ENCODE data around the gene WFDC6. TPM values are rescaled to one million over a fixed set of nuclear protein-coding genes. Genes with fewer than 3 reads are reported as not detected.

The WFDC6 gene
- total RNA-seq, 4 donors from 2014 or later, result not detected

GRCh38 chr20:45509091-45509490, 30.2 kb downstream of the WFDC6 start:
- H3K27me3 ChIP-seq, result peaks cover 0 to 25% (median 0%) of the 10 kb centered on the region in 4 donors
- no peaks in the 10 kb centered on the region for H3K36me3 ChIP-seq
- 72% methylated on average over 4 of the region's 4 CpGs for WGBS
- H3K9me3 ChIP-seq, result no peaks in the 10 kb centered on the region
- H3K4me1 ChIP-seq, result no peaks in the 10 kb centered on the region
- no peak for DNase-seq (ENCODE audit: extremely low spot score)
- H3K4me3 ChIP-seq, result no peak overlapping the region
- H3K27ac ChIP-seq (replicated peaks in 1 of 4), result no peak overlapping the region
- TF ChIP-seq POLR2A (IDR thresholded peaks at IDR 0.05; ENCODE audit: low read depth) (no peak), CTCF (IDR thresholded peaks at IDR 0.05) (no peak), POLR2AphosphoS5 (IDR thresholded peaks at IDR 0.05) (no peak), EP300 (IDR thresholded peaks at IDR 0.05) (no peak)
- intact Hi-C loops (cut with DNase I), result no loop called here

GRCh38 chr20:45508068-45508886, 31.0 kb downstream of the WFDC6 start:
- no peaks in the 10 kb centered on the region for H3K4me1 ChIP-seq
- 81% methylated on average over 6 of the region's 7 CpGs for WGBS
- no peak for DNase-seq (ENCODE audit: extremely low spot score)
- H3K27me3 ChIP-seq, result peaks cover 0 to 23% (median 0%) of the 10 kb centered on the region in 4 donors
- H3K9me3 ChIP-seq, result no peaks in the 10 kb centered on the region
- no peak overlapping the region for H3K27ac ChIP-seq (replicated peaks in 1 of 4)
- no peaks in the 10 kb centered on the region for H3K36me3 ChIP-seq
- TF ChIP-seq CTCF (IDR thresholded peaks at IDR 0.05) (no peak), EP300 (IDR thresholded peaks at IDR 0.05) (no peak), POLR2A (IDR thresholded peaks at IDR 0.05; ENCODE audit: low read depth) (no peak)
- H3K4me3 ChIP-seq, result no peak overlapping the region
- intact Hi-C loops (cut with DNase I), result no loop called here

- 81% methylated on average over 5 of the region's 5 CpGs for WGBS
- no peak overlapping the region for H3K4me3 ChIP-seq
- TF ChIP-seq POLR2AphosphoS5 (IDR thresholded peaks at IDR 0.05) (no peak), EP300 (IDR thresholded peaks at IDR 0.05) (no peak), CTCF (IDR thresholded peaks at IDR 0.05) (no peak), POLR2A (IDR thresholded peaks at IDR 0.05; ENCODE audit: low read depth) (no peak)
- intact Hi-C loops (cut with DNase I), result no loop called here
- H3K9me3 ChIP-seq, result no peaks in the 10 kb centered on the region
- no peak overlapping the region for H3K27ac ChIP-seq (replicated peaks in 1 of 4)
- peaks cover 0 to 22% (median 0%) of the 10 kb centered on the region in 4 donors for H3K27me3 ChIP-seq
- no peaks in the 10 kb centered on the region for H3K36me3 ChIP-seq
- no peak for DNase-seq (ENCODE audit: extremely low spot score)
- no peaks in the 10 kb centered on the region for H3K4me1 ChIP-seq
Observed at GRCh38 chr20:45507011-45507820, 32.1 kb downstream of the WFDC6 start.

GRCh38 chr20:45506398-45506797, 32.9 kb downstream of the WFDC6 start:
- Histone ChIP-seq H3K4me1 (no peaks in the 10 kb centered on the region), H3K4me3 (no peak overlapping the region), H3K9me3 (no peaks in the 10 kb centered on the region), H3K27me3 (peaks cover 0 to 17% (median 0%) of the 10 kb centered on the region in 4 donors), H3K36me3 (no peaks in the 10 kb centered on the region), H3K27ac (replicated peaks in 1 of 4) (no peak overlapping the region)
- no peak for DNase-seq (ENCODE audit: extremely low spot score)
- TF ChIP-seq EP300 (IDR thresholded peaks at IDR 0.05), result no peak
- TF ChIP-seq POLR2AphosphoS5 (IDR thresholded peaks at IDR 0.05), result no peak
- no peak for TF ChIP-seq POLR2A (IDR thresholded peaks at IDR 0.05; ENCODE audit: low read depth)
- no peak for TF ChIP-seq CTCF (IDR thresholded peaks at IDR 0.05)
- 88% methylated on average over 2 of the region's 2 CpGs for WGBS
- intact Hi-C loops (cut with DNase I), result no loop called here
